ENCODE measurements around the gene KRTAP5-2.

The KRTAP5-2 gene

DNA sequence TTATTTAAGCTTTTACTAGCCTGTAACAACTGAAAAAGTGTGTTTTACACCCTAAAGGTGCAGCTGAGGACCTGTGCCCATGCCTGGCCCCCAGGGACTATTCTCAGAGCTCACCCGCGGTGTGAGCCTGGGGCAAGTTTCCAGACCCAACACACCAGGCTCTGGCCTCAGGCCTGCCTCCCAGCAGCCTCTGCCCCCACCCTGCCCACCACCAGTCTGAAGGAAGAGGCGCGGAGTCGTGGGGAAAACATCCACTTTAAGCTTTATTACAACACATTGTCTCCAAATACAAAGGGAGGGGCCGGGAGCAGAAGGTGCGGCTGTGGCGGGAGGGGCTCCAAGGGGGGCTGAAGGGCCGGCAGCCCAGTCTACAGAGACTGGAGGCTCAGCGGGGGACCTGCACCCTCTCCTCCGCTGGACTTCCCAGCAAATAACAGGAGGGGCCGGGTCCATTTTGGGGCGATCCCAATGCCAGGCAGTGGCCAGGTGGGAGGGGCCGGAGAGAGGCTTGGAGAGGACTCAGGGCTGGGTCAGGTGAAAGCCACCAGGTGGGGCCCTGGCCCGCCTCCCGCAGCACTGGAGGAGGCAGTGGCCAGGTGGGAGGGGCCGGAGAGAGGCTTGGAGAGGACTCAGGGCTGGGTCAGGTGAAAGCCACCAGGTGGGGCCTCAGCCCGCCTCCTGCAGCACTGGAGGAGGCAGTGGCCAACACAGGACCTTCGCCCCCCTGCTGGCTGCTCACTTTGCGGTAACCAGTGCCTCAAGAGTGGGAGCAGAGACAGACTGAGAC, 44.1 kb downstream of the KRTAP5-2 start:
- peak; percentile 80 for DNase-seq

DNA sequence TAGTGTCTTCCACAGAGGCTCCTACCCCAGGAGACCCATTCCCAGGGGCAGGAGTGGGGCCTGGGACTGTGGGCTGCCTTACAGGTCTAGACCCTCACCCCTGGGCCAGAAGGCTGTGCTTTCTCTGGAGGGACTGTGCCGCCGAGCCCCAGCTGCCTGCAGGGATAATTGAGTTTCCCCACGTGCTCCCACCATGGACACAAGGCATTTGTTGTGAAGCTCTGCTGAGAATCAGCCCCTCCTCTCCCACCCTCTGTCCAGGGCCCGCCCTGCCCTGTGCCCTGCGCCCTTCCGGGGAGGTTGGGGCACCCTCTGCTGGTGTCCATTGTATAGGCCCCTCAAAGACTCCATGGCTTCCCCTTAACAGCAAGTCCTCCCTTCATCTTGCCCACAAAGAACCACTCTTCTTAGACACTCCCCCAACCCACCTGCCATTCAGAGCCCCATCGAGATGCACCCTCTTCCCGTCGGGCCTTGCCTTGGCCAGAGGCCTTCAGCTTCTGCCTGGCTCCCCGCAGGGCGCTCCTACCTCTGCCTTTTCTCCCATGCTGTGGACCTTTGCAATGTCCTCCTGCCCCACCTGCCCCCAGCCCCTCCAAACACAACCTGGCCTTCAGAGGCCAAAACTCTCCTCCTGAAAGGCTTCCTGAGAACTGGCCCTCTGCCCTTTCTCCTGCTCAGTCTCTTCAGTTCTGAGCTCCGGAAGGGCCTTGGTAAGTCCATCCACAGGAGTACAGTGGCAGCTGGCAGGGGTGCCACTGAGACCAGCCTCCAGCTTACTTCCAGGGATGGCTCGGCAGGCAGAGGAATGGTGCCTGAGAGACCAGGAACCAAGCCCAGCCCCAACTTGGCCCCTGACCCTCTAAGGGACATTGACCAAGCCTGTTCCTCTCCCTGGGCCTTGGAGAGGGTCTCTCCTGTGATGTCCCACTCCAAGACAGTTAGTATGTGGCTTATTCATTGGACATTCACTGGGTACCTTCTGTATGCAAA, 48.5 kb downstream of the KRTAP5-2 start:
- DNase-seq = no peak

DNA sequence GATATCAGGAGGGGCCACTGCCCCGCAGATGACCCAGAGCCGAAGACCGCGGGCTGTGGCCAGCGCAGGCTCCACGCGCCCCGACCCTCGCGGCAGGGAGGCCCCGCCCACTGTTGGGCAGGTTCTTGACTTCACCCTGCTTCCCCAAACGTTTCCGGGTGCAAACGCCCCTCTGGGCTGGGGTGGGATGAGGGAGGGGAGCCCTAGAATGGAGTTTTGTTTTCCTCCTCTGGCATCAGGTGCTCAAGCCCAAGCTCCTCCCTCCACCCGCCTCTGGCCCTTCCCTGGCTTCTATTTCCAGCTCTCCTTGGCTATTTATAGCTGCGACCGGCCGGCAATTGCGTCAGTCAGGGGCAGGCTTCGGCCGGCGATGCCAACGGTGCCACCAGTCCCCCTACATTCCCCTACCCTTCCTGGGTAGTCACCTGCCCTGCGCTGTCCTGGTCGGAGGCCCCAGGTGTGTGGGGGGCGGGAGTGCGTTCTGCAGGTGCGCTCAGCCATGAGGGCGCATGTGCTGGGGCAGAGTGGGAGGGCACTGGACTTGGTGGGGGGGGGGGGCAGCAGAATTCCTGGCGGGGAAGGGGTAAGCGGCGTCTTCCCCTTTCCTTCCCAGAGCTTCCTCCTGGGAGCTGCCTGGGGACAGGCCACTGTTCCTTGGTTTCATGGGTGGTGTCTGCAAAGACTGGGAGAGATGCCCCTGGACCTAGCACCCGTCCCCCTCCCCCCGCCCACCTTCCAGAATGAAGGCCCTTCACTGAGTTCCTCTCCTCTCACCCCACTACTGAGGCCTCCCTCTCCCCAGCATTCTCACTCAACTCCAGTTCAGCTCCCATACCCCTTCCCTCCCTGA, 49.6 kb downstream of the KRTAP5-2 start:
- peak; percentile 68 for DNase-seq

DNA sequence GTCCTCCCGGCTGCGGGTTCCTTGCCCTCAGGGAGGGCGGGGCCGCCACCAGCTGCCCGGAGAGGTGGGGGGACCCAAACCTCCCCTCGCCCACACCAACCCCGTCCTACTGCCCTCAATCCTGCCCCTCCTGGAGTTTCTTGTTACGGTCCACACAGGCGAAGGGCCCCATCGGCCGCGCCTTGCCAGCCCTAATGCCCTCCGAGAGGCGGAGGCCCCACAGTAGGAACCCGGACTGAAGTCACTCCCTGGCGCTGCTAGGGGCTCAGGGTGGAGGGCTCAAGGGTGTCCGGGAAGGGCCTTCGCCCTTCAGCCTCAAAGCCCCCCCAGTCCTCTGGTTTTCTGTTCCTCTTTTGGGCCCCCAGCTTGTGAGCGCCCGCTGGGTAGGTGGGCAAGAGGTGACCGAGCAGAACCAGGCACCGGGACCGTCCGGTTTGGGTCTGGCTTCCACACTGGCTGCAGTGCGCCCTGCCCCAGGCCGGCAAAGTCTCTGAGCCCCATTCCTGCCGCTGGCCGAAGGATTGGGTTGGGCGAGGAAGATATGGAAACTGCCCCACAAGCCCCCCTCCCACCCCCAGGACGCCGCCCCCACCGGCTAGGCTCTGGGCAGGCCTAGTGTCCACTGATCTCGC, 50.5 kb downstream of the KRTAP5-2 start:
- no peak for DNase-seq

Measured in NCI-H2029 (cell line).